Activated naive CD8-positive, alpha-beta T cell (primary cell): ENCODE results near the gene MCM8.

Source experiments
- H3K27ac Mint-ChIP-seq: one replicate; pipeline ENCODE4 v1.8.0; 2021; ENCODE audit warnings: mixed read lengths
- H3K27me3 Mint-ChIP-seq: one replicate; pipeline ENCODE4 v1.8.0; 2021; ENCODE audit warnings: mixed read lengths
- H3K36me3 Mint-ChIP-seq: one replicate; pipeline ENCODE4 v1.8.0; 2021; ENCODE audit warnings: mixed read lengths
- H3K4me1 Mint-ChIP-seq: one replicate; pipeline ENCODE4 v1.8.0; 2021; ENCODE audit warnings: low read depth, mixed read lengths
- H3K4me3 Mint-ChIP-seq: one replicate; pipeline ENCODE4 v1.8.0; 2021; ENCODE audit warnings: mild to moderate bottlenecking, mixed read lengths
- H3K9me3 Mint-ChIP-seq: one replicate; pipeline ENCODE4 v1.8.0; 2021; ENCODE audit warnings: low read depth, mixed read lengths

MCM8 gene

DNA sequence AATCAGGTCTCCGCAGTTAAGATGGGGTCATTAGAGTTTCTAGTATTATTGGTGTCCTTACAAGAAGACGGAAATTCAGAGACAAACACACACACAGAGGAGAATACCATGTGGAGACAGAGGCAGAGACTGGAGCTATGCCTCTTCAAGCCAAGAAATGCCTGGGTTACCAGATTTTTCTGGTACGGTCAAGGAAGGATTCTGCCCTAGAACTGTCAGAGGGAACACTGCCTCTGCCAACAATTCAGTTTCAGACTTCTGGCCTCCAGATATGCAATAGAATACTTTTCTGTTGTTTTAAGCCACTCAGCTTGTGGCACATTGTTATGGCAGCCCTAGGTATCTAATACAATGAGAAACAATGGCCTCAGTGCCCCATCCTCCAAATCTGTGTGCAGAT, 19.0 kb upstream of the MCM8 start:
- Mint-ChIP-seq H3K27me3 (no peaks in the 10 kb centered on the region), H3K36me3 (no peaks in the 10 kb centered on the region), H3K4me1 (peaks cover 5% of the 10 kb centered on the region), H3K9me3 (no peaks in the 10 kb centered on the region), H3K27ac (no peak overlapping the region), H3K4me3 (no peak overlapping the region)

DNA sequence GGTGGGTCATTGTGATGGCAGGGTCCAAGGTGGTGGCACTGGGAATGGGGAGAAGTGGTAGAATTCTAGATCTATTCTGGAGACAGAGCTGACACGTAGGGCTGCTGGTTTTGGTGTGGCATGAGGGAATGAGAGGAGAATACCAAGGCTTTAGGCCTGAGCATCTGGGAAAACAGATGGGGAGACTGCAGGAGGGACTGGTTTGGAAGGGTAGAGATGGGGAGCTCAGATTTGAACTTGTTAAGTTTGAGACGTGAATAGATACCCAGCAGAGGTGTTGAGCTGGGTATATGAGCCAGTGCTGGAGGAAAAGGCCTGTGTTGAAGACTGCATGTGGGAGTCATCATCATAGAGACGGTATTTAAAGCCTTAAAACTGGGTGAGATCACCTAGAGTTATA, 17.7 kb upstream of the MCM8 start:
- no peaks in the 10 kb centered on the region for H3K9me3 Mint-ChIP-seq
- peaks cover 5% of the 10 kb centered on the region for H3K4me1 Mint-ChIP-seq
- peaks cover 1% of the 10 kb centered on the region for H3K36me3 Mint-ChIP-seq
- H3K27me3 Mint-ChIP-seq: no peaks in the 10 kb centered on the region
- H3K27ac Mint-ChIP-seq: no peak overlapping the region
- H3K4me3 Mint-ChIP-seq: no peak overlapping the region

DNA sequence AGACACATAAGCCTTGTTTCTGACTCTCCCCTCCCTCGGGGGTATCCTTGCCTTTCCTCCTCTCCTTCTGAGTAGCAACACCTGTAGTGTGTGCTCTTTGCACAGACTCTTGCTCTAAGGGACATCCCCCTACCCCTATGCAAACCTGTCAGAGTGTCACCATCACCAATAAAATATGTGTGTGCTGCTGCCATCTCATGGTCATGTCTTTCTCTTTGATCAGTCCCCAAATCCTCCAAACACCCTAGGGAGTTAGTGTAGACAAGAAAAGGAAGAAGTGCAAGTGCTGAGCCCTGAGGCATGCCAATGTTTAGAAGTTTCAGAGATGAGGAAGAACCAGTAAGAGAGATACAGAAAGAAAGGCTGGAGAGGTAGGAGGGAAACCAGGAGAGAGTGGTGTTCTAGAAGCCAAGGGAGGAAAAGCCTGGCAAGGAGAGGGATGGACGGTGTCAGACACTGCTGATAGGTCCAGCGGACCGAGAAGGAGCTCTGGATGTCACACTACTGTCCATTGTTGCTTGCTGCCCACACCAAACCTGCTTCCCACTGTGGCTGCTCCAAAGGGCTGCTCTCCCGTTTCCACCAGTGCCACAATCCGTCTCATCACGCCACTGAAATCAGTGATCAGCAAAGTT, 16.5 kb upstream of the MCM8 start:
- H3K36me3 Mint-ChIP-seq: peaks cover 4% of the 10 kb centered on the region
- peaks cover 5% of the 10 kb centered on the region for H3K4me1 Mint-ChIP-seq

DNA sequence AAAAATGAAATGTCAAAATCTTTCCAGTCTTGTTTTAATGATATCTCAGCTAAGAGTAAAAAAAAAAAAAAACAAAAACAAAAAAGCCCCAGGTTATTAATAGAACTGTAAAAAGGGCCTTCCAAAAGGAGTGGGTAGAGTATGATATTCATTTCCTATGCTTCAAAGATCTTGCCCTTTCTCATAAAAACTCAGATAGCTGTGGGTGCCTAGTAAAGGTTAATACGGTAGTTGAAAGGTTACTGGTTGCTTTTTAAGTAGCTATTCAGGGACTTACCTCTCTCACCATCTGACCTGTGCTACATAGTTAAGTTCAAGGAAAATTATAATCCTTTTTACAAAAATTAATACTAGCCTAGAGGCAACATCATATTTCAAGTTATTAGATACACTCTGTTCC, 15.1 kb upstream of the MCM8 start:
- peaks cover 5% of the 10 kb centered on the region for H3K4me1 Mint-ChIP-seq
- no peak overlapping the region for H3K4me3 Mint-ChIP-seq
- no peaks in the 10 kb centered on the region for H3K27me3 Mint-ChIP-seq
- no peaks in the 10 kb centered on the region for H3K9me3 Mint-ChIP-seq
- peaks cover 4% of the 10 kb centered on the region for H3K36me3 Mint-ChIP-seq
- no peak overlapping the region for H3K27ac Mint-ChIP-seq

More for the DNA sequence above, 16.5 kb upstream of the MCM8 start:
- H3K4me3 Mint-ChIP-seq: no peak overlapping the region
- no peaks in the 10 kb centered on the region for H3K27me3 Mint-ChIP-seq
- H3K27ac Mint-ChIP-seq: no peak overlapping the region
- H3K9me3 Mint-ChIP-seq: no peaks in the 10 kb centered on the region

DNA sequence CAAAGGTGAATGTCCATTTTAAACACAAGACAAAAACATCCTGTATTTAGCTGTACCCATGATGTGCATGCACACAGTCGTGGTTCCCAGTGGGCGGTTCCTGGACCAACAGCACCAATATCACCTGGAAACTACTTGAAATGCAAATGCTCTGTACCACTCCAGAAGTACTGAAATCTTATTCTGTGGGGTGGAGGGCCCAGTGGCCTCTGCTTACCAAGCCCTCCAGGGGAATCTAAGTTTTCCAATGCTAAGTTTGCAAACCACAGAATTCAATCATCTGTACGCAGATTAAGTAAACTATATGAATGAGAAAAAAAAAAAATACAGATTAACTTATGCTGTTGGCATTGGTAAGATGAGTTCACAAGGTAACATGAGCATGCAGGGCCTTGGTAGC, 14.2 kb upstream of the MCM8 start:
- Mint-ChIP-seq H3K9me3 (no peaks in the 10 kb centered on the region), H3K27ac (no peak overlapping the region), H3K4me1 (peaks cover 5% of the 10 kb centered on the region), H3K4me3 (no peak overlapping the region), H3K36me3 (peaks cover 4% of the 10 kb centered on the region), H3K27me3 (no peaks in the 10 kb centered on the region)

DNA sequence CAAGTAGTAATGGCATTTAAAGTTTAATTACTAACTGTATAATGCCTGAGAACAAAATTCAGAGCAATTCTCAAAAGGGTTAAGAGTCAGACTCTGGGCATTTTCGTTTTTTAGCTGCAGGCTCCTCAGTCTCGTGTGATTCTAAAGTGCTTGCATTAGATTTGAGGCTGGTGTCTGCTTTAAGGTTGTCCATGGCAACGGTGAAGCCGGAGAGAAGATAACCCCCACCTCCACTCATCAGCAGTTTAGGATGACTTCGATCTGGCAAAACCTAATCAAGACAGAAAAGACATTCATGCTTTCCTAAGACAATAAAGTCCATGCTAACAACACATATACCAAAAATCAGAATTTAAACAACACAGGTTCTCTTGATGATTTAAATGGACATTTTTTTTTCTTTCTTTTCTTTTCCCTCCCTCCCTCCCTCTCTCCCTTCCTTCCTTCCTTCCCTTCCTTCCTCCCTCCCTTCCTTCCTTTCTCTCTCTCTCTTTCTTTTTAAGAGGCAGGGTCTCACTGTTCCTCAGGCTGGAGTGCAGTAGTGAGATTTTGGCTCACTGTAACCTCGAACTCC, 11.9 kb upstream of the MCM8 start:
- Mint-ChIP-seq H3K27me3 (no peaks in the 10 kb centered on the region), H3K9me3 (no peaks in the 10 kb centered on the region), H3K4me1 (peaks cover 5% of the 10 kb centered on the region), H3K4me3 (no peak overlapping the region), H3K36me3 (peaks cover 4% of the 10 kb centered on the region), H3K27ac (no peak overlapping the region)

DNA sequence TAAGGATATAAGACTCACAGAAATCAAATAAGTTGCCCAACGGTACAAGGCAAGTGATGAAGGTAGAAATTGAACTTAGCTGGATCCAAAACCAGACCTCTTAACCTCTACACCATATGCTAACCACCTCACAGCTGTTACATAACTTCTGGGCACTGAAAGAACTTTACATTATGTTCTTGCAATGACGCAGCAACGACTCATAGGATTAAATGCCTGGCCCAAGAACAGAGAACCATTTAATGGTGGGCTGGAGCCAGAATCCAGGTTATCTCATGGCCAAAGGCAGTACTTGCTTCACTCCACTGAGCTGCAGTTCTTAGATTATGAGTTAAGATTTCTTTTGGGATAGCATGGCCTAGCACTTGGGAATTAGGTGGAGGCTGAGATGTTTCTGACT, 4.5 kb upstream of the MCM8 start:
- Mint-ChIP-seq H3K36me3 (peaks cover 6% of the 10 kb centered on the region), H3K27ac (no peak overlapping the region)

DNA sequence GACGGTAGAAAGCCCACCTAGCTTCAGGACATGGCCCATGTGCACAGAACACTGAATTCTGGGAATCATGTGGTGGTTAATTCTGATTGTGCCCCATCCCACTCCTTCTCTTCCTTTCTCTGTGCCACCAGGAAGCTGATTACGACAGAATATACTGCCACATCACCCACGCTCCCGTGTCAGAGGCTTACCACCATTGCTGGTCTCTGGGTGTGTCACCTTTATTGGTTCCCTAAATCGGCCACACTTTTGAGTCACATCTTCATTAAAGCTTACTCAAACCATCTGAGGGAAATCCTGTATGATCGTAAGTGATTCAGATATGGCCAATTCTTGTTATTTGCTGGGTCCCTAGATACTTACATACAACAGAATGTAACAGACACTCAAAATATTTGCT, 3.2 kb upstream of the MCM8 start:
- H3K27me3 Mint-ChIP-seq: no peaks in the 10 kb centered on the region
- peaks cover 6% of the 10 kb centered on the region for H3K36me3 Mint-ChIP-seq
- peaks cover 40% of the 10 kb centered on the region for H3K4me1 Mint-ChIP-seq
- no peaks in the 10 kb centered on the region for H3K9me3 Mint-ChIP-seq
- peak overlapping the region; percentile 7 for H3K4me3 Mint-ChIP-seq
- H3K27ac Mint-ChIP-seq: peak overlapping the region; percentile 46

More for the DNA sequence above, 4.5 kb upstream of the MCM8 start:
- peaks cover 29% of the 10 kb centered on the region for H3K4me1 Mint-ChIP-seq
- no peak overlapping the region for H3K4me3 Mint-ChIP-seq
- no peaks in the 10 kb centered on the region for H3K27me3 Mint-ChIP-seq
- H3K9me3 Mint-ChIP-seq: no peaks in the 10 kb centered on the region

DNA sequence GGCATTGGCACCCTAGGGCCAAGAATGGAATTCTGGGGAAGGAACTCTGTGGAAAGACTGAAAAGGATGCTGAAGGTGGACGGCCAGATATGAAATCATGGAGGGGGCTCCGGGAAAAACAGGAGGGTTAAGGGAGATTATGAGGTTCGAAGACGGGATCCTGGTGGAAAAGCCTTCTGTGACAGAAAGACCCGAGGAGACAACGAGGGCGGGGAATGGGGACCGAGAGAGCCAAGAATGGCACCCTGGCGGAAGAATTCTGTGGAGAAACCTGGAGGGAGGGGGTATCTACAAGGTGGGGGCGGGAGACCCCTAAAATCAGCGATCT, 545 bp upstream of the MCM8 start:
- Mint-ChIP-seq H3K27ac (peak overlapping the region; percentile 96), H3K9me3 (no peaks in the 10 kb centered on the region), H3K4me1 (peaks cover 40% of the 10 kb centered on the region), H3K36me3 (peaks cover 13% of the 10 kb centered on the region), H3K4me3 (peak overlapping the region; percentile 98), H3K27me3 (no peaks in the 10 kb centered on the region)

DNA sequence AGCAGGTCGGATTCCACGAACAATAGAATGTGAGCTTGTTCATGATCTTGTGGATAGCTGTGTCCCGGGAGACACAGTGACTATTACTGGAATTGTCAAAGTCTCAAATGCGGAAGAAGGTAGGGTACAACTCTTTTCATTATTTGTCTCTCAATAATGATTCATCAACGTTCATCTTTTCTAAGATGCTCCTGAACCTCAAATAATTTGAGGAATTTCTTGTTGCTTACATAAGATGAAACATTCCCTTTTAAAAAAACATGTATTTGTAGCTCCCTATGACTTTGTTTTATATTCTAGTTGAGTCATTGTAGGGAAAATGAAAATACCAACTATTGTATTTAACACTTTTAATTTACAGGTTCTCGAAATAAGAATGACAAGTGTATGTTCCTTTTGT, 17.0 kb downstream of the MCM8 start:
- H3K27ac Mint-ChIP-seq: no peak overlapping the region
- no peak overlapping the region for H3K4me3 Mint-ChIP-seq
- H3K9me3 Mint-ChIP-seq: no peaks in the 10 kb centered on the region
- peaks cover 2% of the 10 kb centered on the region for H3K4me1 Mint-ChIP-seq
- H3K36me3 Mint-ChIP-seq: peaks cover 21% of the 10 kb centered on the region
- no peaks in the 10 kb centered on the region for H3K27me3 Mint-ChIP-seq

DNA sequence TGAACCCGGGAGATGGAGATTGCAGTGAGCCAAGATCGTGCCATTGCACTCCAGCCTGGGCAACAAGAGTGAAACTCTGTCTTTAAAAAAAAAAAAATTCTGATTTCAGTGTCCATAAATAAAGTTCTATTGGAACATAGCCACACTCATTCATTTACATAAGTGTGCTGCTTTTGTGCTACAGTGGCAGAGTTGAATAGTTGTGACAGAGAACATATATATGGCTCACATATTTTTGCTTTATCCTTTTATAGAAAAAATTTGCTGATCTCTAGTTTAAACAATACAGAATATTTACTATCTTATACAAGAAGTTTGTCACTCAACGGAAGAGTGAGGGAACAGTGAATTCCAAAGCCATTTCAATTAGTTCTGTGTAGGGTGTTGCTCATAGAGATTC, 18.0 kb downstream of the MCM8 start:
- Mint-ChIP-seq H3K9me3 (no peaks in the 10 kb centered on the region), H3K27me3 (no peaks in the 10 kb centered on the region), H3K27ac (no peak overlapping the region), H3K4me1 (no peaks in the 10 kb centered on the region), H3K4me3 (no peak overlapping the region), H3K36me3 (peaks cover 18% of the 10 kb centered on the region)

DNA sequence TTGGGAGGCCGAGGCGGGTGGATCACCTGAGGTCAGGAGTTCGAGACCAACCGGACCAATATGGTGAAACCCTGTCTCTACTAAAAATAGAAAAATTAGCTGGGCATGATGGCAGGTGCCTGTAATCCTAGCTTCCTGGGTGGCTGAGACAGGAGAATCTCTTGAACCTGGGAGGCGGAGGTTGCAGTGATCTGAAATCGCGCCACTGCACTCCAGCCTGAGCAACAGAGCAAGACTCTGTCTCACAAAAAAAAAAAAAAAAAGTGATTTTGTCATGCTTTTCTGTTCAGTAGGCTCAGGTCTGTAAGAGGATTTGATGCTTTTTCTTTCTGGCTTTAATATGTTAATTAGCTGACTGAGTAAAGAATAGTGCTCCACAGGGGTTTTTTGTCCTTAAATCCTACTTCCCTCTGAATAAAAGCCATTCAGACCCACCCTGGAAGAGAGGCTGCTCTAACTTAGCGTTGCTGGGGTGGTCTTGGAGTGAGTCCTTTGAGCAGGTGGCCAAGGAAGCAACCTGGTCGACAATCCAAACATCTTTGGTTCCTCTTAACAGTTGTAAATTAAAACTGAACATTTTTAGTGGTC, 19.0 kb downstream of the MCM8 start:
- H3K4me1 Mint-ChIP-seq: no peaks in the 10 kb centered on the region
- peaks cover 13% of the 10 kb centered on the region for H3K36me3 Mint-ChIP-seq
- no peak overlapping the region for H3K4me3 Mint-ChIP-seq
- no peaks in the 10 kb centered on the region for H3K9me3 Mint-ChIP-seq
- no peak overlapping the region for H3K27ac Mint-ChIP-seq
- H3K27me3 Mint-ChIP-seq: no peaks in the 10 kb centered on the region

DNA sequence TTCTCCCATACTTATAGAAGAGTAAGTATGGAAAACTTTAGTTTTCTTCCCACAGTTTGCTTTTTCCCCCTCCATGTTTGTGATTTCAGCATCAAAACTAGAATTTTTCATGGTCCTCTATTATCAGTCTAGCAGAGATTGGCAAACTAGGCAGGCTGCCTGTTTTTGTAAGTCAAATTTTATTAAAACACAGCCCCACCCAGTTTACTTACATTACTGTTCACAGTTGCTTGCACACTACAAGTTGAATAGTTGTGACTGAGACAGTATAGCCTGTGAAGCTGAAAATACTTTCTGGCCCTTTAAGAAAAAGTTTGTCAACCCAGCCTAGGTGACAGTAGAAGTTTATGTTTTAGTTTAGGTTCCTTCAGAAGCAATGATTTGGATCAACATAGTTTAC, 19.5 kb downstream of the MCM8 start:
- no peaks in the 10 kb centered on the region for H3K9me3 Mint-ChIP-seq

DNA sequence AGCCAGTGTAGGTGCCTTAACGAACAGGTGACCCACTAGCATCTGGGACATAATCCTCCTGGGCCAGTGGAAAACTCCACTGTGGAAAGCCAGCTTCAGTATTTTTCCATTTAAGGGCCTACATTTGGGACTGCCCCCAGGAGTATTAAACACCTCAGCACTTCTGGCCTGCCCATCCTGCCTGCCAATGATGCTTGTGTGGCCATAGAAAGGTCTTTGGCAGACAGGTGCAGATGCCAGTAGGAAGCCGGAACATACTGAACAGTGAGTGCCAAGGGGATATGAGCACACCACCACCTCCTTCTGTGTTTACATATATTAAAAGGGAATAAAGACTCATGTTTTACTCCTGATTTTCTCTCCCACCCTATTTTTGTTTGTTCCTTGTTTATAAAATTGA, 19.9 kb downstream of the MCM8 start:
- Mint-ChIP-seq H3K27me3 (no peaks in the 10 kb centered on the region), H3K27ac (no peak overlapping the region), H3K4me3 (no peak overlapping the region), H3K36me3 (peaks cover 6% of the 10 kb centered on the region), H3K9me3 (no peaks in the 10 kb centered on the region), H3K4me1 (no peaks in the 10 kb centered on the region)

More for the DNA sequence above, 19.5 kb downstream of the MCM8 start:
- Mint-ChIP-seq H3K27ac (no peak overlapping the region), H3K27me3 (no peaks in the 10 kb centered on the region), H3K4me3 (no peak overlapping the region), H3K4me1 (no peaks in the 10 kb centered on the region), H3K36me3 (peaks cover 11% of the 10 kb centered on the region)

DNA sequence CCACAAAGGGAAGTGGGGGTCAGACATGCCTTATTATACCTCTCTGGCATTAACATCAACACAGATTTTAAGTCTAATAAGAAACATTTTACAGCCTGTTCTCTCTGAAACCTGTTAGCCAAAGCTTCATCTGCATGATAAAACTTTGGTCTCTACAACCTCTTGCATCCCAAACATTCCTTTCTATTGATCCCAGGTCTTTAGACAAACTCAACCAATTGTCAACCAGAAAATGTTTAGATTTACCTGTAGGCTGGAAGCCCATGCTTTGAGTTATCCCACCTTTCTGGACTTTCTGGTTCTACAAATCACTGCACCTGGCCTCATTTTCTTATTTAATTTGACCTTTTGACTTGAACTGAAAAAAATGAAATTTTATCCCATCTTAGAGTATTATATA, 20.8 kb downstream of the MCM8 start:
- Mint-ChIP-seq H3K9me3 (no peaks in the 10 kb centered on the region), H3K36me3 (peaks cover 3% of the 10 kb centered on the region), H3K4me3 (no peak overlapping the region), H3K27me3 (no peaks in the 10 kb centered on the region), H3K4me1 (no peaks in the 10 kb centered on the region), H3K27ac (no peak overlapping the region)

DNA sequence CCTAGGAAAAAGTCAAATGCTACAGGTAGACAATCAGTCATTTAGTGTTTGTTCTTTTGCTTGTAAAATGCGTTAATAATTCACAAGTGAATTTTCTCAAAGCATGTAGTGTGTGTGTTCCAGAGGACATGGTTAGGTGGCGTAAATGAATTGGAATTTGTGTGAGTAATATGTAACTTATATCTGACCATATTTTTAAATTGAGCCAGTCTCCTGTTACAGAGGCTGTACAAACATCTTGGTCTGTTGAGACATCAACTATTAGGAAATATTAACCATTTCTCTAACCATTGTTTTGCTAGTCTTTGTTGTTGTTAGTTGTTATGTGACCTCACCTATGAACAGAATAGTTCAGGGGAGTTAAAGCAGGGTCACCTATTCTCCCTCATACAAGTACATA, 22.7 kb downstream of the MCM8 start:
- Mint-ChIP-seq H3K9me3 (no peaks in the 10 kb centered on the region), H3K27me3 (no peaks in the 10 kb centered on the region), H3K4me1 (no peaks in the 10 kb centered on the region), H3K27ac (no peak overlapping the region), H3K36me3 (peaks cover 6% of the 10 kb centered on the region), H3K4me3 (no peak overlapping the region)
